HG03280 (cell line): ENCODE data around the gene DNALI1.
"Not testable (repeated sequence)": the region's sequence is repeated elsewhere in the genome, so short reads cannot be mapped to it uniquely, and the experiment has no call there.

Source experiments
- ATAC-seq: cut with Tn5 transposase; IDR thresholded peaks from one replicate; pipeline ENCODE4 v1.9.1; 2021; ENCODE audit warnings: mild to moderate bottlenecking, moderate library complexity; ENCODE audit not compliant: unreplicated experiment

Gene DNALI1

DNA sequence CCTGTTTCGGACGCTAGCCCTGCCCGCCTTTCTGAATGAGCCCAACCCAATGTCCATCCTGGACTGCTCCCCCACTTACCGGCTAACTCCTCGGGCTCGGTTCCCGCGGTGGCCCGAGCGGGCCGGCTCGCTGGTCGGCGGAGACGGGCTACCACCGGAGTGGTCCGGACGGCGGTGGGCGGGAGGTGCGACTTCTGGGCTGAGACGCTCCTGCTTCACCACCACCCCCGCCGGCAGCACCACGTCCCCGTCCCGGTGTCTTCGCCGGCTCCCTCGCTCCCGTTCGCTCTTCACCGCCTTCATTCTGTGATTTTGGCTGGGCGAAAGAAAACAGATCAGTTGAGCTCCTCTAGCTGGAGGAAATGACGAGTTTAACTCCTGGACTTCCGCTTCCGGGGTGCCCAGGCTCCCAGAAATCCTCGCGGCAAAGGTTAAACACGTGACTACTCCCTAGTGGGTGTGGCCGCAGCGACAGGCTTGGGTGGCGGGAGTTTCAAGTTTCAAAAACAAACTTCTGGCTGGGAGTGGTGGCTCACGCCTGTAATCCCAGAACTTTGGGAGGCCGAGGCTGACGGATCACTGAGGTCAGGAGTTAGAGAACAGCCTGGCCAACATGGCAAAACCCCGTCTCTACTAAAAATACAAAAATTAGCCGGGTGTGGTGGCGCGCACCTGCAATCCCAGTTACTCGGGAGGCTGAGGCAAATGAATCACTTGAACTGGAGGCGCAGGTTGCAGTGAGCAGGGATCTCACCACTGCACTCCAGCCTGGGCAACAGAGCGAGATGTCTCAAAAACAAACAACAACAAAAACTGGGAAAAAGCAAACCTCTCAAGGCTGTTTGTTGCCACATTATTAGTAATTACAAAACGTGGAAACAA lies 2.6 kb upstream of the DNALI1 start, which contains the start of gene SNIP1:
Gene SNIP1, minus strand, starts transcription at position 367 of the 882 bp plus-strand sequence. Its CDS starts 64 bp downstream, at position 303.
- ATAC-seq = peak; percentile 91

DNA sequence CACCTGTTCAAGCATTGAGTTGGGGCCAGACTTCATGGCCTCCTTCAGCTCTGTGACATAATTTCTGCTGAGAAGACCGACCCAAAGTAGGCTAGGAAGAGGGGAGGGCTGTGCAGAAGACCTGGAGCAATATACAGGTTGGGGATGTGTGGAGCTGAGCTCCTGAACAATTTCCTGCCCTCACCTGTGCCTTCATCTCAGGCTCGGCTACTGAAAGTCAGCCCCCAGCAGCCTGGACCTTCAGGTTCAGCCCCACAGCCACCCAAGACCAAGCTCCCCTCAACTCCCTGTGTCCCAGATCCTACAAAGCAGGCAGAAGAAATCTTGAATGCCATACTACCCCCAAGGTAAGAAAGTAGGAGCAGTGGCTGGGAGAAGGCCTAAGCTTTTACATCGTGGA lies 662 bp downstream of the DNALI1 start:
- ATAC-seq = no peak

- no peak for ATAC-seq
Observed at GRCh38 chr1:37558411-37558810, 1.7 kb downstream of the DNALI1 start.

DNA sequence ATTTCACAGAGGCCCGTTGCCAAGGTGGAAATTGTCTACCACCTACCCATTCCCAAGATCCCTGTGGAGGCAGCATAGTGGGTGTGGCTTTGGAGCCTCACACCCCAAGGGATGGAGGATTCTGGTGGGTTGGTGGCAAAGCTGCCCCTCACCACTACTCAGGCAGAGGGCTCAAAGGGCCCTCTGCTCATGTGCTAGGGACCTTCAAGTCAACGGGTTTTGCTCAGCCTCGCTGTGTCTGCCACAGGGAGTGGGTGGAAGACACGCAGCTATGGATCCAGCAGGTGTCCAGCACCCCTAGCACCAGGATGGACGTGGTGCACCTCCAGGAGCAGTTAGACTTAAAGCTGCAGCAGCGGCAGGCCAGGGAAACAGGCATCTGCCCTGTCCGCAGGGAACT lies 2.3 kb downstream of the DNALI1 start:
- ATAC-seq = no peak

- ATAC-seq = not testable (repeated sequence)
Observed at GRCh38 chr1:37559957-37560379, 3.2 kb downstream of the DNALI1 start.

GRCh38 chr1:37560401-37561132 lies 3.8 kb downstream of the DNALI1 start:
- no peak for ATAC-seq

DNA sequence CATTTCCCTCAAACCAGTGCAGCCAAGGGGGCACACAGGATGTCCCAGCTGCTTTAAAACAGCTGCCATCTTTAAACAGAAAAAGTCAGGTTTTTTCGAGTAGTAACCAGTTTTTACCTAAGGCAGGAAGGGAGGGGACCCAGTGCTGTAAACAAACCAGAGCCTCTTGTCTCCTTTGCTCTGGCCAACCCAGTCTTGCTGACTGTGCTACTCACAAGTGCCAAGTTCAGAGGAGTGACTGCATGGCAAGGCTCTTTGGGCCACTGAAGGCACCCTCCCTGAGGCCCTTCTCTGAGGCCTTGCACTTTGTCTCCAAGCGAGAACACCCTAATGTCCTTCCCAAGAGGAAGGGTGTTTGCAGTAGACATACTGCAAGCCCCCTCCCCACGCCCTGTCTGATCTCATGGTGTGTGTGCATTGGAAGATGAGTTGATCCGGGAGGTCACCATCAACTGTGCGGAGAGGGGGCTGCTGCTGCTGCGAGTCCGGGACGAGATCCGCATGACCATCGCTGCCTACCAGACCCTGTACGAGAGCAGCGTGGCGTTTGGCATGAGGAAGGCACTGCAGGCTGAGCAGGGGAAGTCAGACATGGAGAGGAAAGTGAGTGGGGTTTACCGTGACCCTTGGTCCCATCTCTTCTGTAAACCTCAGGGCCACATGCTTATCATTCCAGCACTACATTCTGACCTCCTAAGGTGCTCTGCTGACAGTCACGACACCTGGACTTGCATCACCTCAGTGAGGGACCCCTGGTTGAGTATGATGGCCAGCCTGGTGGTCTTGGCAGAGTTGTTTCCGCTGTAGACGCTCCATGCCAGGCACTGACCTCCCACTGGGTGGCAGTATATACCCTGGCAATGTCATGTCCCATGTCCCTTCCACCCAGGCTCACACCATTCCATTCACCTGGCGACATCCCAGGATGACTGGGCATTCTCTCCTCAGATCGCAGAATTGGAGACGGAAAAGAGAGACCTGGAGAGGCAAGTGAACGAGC lies 4.7 kb downstream of the DNALI1 start:
- no peak for ATAC-seq

- no peak for ATAC-seq
Observed at GRCh38 chr1:37562984-37563383, 6.2 kb downstream of the DNALI1 start.

GRCh38 chr1:37564892-37565291 lies 8.2 kb downstream of the DNALI1 start:
- ATAC-seq = no peak

DNA sequence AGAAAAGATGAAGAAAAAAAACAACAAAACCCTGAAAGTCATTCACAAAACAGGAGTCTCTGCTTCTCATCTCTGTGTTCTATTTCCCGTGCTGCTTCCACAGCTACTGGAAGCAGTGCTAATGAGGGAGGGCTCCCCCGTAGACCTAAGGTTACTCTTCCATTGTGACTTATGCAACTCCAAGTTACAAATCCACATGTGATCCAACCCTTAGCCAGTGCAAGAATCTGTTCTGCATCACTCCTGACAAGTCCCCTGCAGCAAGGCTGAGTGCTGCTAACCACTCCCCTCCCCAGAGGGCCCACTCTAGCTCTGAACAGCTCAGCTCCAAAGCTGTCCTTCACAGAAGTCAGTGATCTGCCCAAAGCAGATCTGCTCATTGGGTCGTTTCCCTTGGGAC lies 10.3 kb downstream of the DNALI1 start:
- ATAC-seq = no peak

DNA sequence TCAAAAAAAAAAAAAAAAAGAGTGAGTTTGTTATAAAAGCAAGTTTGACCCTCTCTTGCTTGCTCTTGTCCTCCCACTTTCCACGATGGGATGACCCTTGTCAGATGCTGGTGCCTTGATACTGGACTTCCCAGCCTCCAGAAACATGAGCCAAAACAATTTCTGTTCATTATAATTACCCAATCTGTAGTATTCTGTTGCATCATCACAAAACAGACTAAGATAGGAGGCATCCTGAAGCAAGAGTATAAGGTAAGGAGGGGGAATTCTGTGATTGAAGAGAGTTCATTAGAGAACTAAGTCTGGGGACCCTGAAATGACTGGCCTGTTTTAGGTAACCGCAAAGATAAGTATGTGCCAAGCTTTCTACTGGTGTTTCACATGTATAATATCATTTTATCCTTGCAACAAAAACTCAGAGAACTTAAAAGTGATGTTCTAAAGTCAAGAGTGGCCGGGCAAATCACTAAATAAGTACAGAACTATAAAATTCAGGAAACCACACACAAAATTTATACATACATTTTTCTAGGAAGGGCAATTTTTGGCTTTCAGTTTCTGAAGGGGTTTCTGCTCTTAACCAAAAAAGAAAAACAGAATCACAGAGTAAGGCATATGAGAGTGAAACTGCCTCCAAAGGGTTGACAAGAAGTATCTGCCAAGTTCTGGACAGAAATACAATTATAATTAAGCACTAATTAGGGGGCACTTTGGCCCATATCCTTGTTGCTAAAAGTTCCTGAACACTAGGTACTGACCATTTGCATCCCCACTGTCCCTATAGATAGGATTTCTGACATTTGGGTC lies 14.0 kb downstream of the DNALI1 start:
- no peak for ATAC-seq

- no peak for ATAC-seq
Observed at GRCh38 chr1:37574834-37575480, 18.2 kb downstream of the DNALI1 start.

DNA sequence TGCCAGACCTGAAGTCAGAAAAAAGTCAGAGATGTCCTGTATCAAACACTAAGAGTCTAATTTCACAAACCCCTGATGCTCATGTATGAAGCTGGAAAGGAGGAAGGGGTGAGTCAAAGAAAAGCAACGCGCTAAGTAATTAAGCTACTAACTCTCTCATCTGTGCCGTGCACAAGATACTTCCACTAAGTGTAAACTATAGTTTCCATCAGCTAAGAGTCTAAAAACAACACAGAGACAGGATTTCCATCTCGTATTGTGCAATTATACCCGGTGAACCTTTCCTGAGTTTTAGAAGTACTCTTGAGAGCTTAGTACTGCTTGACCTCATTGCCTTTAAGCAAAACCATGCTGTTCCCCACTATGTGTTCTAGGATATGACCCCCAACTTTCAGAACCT lies 19.0 kb downstream of the DNALI1 start:
- ATAC-seq = no peak

DNA sequence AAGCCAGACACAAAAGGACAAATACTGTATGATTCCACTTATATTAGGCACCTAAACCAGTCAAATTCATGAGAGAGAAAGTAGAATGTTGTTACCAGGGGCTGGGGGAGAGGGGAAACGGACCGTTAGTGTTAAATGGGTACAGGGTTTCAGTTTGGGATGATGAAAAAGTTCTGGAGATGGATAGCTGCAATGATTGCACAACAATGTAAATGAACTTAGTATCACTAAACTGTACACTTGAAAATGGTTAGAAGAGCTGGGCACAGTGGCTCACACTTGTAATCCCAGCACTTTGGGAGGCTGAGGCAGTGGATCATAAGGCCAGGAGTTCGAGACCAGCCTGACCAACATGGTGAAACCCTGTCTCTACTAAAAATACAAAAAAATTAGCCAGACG lies 27.8 kb downstream of the DNALI1 start:
- ATAC-seq = not testable (repeated sequence)

GRCh38 chr1:37588939-37589338 lies 32.2 kb downstream of the DNALI1 start:
- ATAC-seq = no peak

DNA sequence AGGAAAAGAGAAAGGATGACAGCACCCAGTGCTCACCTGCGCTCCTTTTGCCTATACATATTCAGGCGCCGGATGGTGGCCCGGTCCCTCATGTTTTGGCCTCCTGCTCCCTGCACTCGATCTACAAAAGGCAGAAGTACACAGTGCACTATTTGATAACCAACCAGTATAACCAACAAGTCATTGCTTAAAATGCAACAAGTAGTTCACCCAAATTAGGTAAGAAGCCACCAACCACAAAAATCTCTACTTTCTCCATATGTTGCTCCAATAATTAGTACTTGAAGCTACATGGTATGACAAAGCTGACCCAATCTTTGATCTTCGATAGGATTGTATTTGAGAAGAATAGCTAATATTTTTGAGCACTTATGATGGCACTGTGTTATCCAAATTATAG lies 37.0 kb downstream of the DNALI1 start:
- ATAC-seq = no peak

GRCh38 chr1:37595440-37596181 lies 38.9 kb downstream of the DNALI1 start, which contains the start of gene GNL2:
Gene GNL2 (minus strand): TSS chr1:37595937. CDS start chr1:37595822, 115 bp downstream.
- peak; percentile 98 for ATAC-seq

GRCh38 chr1:37596182-37596667 lies 39.5 kb downstream of the DNALI1 start:
- peak; percentile 5 for ATAC-seq
